ENCODE results near the gene LENG8. TPM values are rescaled to one million over a fixed set of nuclear protein-coding genes. Genes with fewer than 3 reads are reported as not detected.

LENG8 gene
- total and polyA plus RNA-seq, 2 of the 4 experiments (the other 2 are of a cell fraction) = 21.1 to 93.9 TPM

DNA sequence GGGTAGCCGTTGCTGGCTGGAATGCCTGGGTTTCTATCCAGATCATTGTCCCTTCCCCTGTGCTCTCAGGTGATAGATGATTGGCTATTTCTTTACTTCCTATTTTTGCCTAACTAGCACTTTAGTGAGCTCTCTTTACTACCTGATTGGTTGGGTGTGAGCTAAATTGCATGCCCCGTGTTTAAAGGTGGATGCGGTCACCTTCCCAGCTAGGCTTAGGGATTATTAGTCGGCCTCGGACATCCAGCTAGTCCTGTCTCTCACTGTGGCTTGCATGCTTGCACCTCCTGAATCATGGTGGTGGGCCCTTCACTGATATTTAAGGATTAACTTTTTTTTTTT, 23.6 kb upstream of the LENG8 start:
- TF ChIP-seq MXI1 (IDR thresholded peaks at IDR 0.05; ENCODE audit: borderline replicate concordance, low read depth, low read length) (no peak), BHLHE40 (IDR thresholded peaks at IDR 0.05; ENCODE audit: low read depth, low read length) (no peak), CHD1 (IDR thresholded peaks at IDR 0.05; ENCODE audit: low read depth, low read length) (no peak), FOS (IDR thresholded peaks at IDR 0.05; ENCODE audit: low read depth, low read length) (no peak), NFE2L2 (IDR thresholded peaks at IDR 0.05; ENCODE audit: low read depth, low read length) (no peak), CEBPB (IDR thresholded peaks at IDR 0.05; ENCODE audit: low read depth, low read length) (no peak), RFX5 (IDR thresholded peaks at IDR 0.05; ENCODE audit: low read depth, low read length) (no peak), POLR2A (IDR thresholded peaks at IDR 0.05; ENCODE audit: low read depth, low read length) (no peak), RCOR1 (IDR thresholded peaks at IDR 0.05; ENCODE audit: insufficient replicate concordance, low read length) (no peak), RAD21 (IDR thresholded peaks at IDR 0.05; ENCODE audit: low read length) (no peak), MAFK (IDR thresholded peaks at IDR 0.05; ENCODE audit: low read depth, low read length) (no peak)
- TF ChIP-seq, protein P1, sequence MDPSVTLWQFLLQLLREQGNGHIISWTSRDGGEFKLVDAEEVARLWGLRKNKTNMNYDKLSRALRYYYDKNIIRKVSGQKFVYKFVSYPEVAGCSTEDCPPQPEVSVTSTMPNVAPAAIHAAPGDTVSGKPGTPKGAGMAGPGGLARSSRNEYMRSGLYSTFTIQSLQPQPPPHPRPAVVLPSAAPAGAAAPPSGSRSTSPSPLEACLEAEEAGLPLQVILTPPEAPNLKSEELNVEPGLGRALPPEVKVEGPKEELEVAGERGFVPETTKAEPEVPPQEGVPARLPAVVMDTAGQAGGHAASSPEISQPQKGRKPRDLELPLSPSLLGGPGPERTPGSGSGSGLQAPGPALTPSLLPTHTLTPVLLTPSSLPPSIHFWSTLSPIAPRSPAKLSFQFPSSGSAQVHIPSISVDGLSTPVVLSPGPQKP (IDR thresholded peaks at IDR 0.05; ENCODE audit: borderline replicate concordance, low read depth, low read length) = no peak
- TF ChIP-seq, protein P2, sequence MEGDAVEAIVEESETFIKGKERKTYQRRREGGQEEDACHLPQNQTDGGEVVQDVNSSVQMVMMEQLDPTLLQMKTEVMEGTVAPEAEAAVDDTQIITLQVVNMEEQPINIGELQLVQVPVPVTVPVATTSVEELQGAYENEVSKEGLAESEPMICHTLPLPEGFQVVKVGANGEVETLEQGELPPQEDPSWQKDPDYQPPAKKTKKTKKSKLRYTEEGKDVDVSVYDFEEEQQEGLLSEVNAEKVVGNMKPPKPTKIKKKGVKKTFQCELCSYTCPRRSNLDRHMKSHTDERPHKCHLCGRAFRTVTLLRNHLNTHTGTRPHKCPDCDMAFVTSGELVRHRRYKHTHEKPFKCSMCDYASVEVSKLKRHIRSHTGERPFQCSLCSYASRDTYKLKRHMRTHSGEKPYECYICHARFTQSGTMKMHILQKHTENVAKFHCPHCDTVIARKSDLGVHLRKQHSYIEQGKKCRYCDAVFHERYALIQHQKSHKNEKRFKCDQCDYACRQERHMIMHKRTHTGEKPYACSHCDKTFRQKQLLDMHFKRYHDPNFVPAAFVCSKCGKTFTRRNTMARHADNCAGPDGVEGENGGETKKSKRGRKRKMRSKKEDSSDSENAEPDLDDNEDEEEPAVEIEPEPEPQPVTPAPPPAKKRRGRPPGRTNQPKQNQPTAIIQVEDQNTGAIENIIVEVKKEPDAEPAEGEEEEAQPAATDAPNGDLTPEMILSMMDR (conservative IDR thresholded peaks at IDR 0.05; ENCODE audit: low read depth, low read length) = no peak
- TF ChIP-seq, protein P3, sequence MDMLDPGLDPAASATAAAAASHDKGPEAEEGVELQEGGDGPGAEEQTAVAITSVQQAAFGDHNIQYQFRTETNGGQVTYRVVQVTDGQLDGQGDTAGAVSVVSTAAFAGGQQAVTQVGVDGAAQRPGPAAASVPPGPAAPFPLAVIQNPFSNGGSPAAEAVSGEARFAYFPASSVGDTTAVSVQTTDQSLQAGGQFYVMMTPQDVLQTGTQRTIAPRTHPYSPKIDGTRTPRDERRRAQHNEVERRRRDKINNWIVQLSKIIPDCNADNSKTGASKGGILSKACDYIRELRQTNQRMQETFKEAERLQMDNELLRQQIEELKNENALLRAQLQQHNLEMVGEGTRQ (IDR thresholded peaks at IDR 0.05; ENCODE audit: low read depth, low read length) = no peak
- ChIA-PET POLR2A (ENCODE audit: unreplicated experiment) (no interaction called here), CTCF (no interaction called here)
- Histone ChIP-seq H2BK15ac (ENCODE audit: low read depth, low read length) (no peak overlapping the region), H3K14ac (replicated peaks; ENCODE audit: low read depth, low read length) (no peak overlapping the region), H2AFZ (replicated peaks; ENCODE audit: low read length, poor library complexity) (no peak overlapping the region), H2BK5ac (ENCODE audit: low read depth, low read length, poor library complexity, severe bottlenecking) (no peak overlapping the region), H2BK120ac (ENCODE audit: low read depth, low read length) (no peak overlapping the region), H3K9me1 (ENCODE audit: insufficient read depth, low read length) (no peaks in the 10 kb centered on the region), H3K27ac (ENCODE audit: insufficient read depth, low read length) (no peak overlapping the region), H4K5ac (ENCODE audit: low read depth, low read length) (no peak overlapping the region), H3K9ac (ENCODE audit: low read depth, low read length) (no peak overlapping the region), H3K4me3 (ENCODE audit: insufficient read depth, low read depth, low read length) (no peak overlapping the region), H3K4me2 (ENCODE audit: low read depth, low read length) (no peak overlapping the region), H4K20me1 (ENCODE audit: insufficient read depth, low read length) (no peaks in the 10 kb centered on the region; the same call in 1 of the 2 replicates), H3K27me3 (ENCODE audit: control insufficient read depth, insufficient read depth, low read length) (peaks cover 22% of the 10 kb centered on the region; the same call in 1 of the 2 replicates), H4K91ac (ENCODE audit: insufficient read depth, low read depth, low read length) (no peak overlapping the region), H2AK5ac (ENCODE audit: low read depth, low read length) (no peak overlapping the region), H4K8ac (ENCODE audit: low read depth in 2 of 2, low read length in 2 of 2) (no peak overlapping the region), H3K23ac (ENCODE audit: low read depth, low read length) (no peak overlapping the region), H3K36me3 (ENCODE audit: control insufficient read depth, insufficient read depth, low read length) (no peaks in the 10 kb centered on the region), H2BK20ac (ENCODE audit: low read depth, low read length) (no peak overlapping the region), H3K79me1 (ENCODE audit: low read depth in 1 of 2, low read length in 2 of 2) (no peaks in the 10 kb centered on the region), H3K18ac (ENCODE audit: low read depth, low read length) (no peak overlapping the region), H3K4me1 (ENCODE audit: control insufficient read depth, insufficient read depth, low read length) (no peaks in the 10 kb centered on the region), H3K4ac (ENCODE audit: low read depth, low read length) (no peak overlapping the region), H3K56ac (ENCODE audit: extremely low read depth, insufficient read depth, low read length) (no peak overlapping the region), H3K9me3 (ENCODE audit: control insufficient read depth, insufficient read depth, low read length) (no peaks in the 10 kb centered on the region), H2AK9ac (replicated peaks; ENCODE audit: low read depth, low read length, poor library complexity) (no peak overlapping the region)
- dilution Hi-C loops (cut with HindIII; ENCODE audit: low sequenced_read_pairs, unreplicated experiment) (no loop called here), in situ Hi-C loops (cut with MboI; ENCODE audit: low sequenced_read_pairs) (no loop called here), intact Hi-C loops (cut with micrococcal nuclease) (no loop called here)
- DNase-seq (no peak), ATAC-seq (ENCODE audit: low read depth) (no peak)
- no CpG with 5 or more reads among the region's 5 CpGs for WGBS, 2 experiments (ENCODE audit: extremely low coverage in 2 of 2, insufficient read length in 1 of 2)
- no TSS peak for BruUV-seq (replicated peaks)

All from IMR-90 (cell line).